ENCODE measurements around the gene DDAH1. TPM values are rescaled to one million over a fixed set of nuclear protein-coding genes. Genes with fewer than 3 reads are reported as not detected.
A peak's percentile ranks its signal among the peaks of the same experiment; 100 is the strongest.

DDAH1 gene
- total RNA-seq, 1 experiment from 2014 or later, result 65.9 TPM

DNA sequence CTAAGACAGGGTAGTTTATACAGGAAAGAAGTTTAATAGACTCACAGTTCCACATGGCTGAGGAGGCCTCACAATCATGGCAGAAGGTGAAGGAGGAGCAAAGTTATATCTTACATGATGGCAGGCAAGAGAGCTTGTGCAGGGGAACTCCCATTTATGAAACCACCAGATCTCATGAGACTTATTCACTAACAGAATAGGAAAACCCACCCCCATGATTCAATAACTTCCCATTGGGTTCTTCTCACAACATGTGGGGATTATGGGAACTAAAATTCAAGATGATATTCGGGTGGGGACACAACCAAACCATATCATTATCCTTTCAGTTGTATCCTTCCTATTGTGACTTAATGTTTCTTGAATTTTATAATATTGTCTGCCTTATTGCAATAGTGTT, 13.4 kb upstream of the DDAH1 start:
- no peaks in the 10 kb centered on the region for H3K79me2 ChIP-seq (ENCODE audit: low read length)
- ChIA-PET CTCF (no interaction called here), POLR2A (ENCODE audit: unreplicated experiment) (no interaction called here)
- H3K4me3 ChIP-seq (ENCODE audit: low read length), result no peak overlapping the region
- no peak overlapping the region for H3K9ac ChIP-seq (ENCODE audit: low read length)
- DNase-seq, result no peak
- no peak overlapping the region for H2AFZ ChIP-seq (ENCODE audit: low read length)
- H4K20me1 ChIP-seq (ENCODE audit: low read length), result no peaks in the 10 kb centered on the region
- no peaks in the 10 kb centered on the region for H3K9me3 ChIP-seq (ENCODE audit: low read length)
- no peaks in the 10 kb centered on the region for H3K36me3 ChIP-seq (ENCODE audit: low read depth, low read length)
- TF ChIP-seq EZH2phosphoT487 (IDR thresholded peaks at IDR 0.05; ENCODE audit: borderline replicate concordance, low read length), result no peak
- TF ChIP-seq, protein P1, sequence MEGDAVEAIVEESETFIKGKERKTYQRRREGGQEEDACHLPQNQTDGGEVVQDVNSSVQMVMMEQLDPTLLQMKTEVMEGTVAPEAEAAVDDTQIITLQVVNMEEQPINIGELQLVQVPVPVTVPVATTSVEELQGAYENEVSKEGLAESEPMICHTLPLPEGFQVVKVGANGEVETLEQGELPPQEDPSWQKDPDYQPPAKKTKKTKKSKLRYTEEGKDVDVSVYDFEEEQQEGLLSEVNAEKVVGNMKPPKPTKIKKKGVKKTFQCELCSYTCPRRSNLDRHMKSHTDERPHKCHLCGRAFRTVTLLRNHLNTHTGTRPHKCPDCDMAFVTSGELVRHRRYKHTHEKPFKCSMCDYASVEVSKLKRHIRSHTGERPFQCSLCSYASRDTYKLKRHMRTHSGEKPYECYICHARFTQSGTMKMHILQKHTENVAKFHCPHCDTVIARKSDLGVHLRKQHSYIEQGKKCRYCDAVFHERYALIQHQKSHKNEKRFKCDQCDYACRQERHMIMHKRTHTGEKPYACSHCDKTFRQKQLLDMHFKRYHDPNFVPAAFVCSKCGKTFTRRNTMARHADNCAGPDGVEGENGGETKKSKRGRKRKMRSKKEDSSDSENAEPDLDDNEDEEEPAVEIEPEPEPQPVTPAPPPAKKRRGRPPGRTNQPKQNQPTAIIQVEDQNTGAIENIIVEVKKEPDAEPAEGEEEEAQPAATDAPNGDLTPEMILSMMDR (conservative IDR thresholded peaks at IDR 0.05; ENCODE audit: low read depth, low read length), result no peak
- TF ChIP-seq EZH2 (IDR thresholded peaks at IDR 0.05; ENCODE audit: low read length, unreplicated experiment), result no peak
- no peaks in the 10 kb centered on the region for H3F3A ChIP-seq (ENCODE audit: low read length, unreplicated experiment)
- H3K27me3 ChIP-seq (ENCODE audit: low read length), result no peaks in the 10 kb centered on the region
- no peak overlapping the region for H3K4me2 ChIP-seq (ENCODE audit: low read length)
- 0 out of 2 replicates have a peak, but pooled peaks cover 11% of the 10 kb centered on the region for H3K4me1 ChIP-seq (ENCODE audit: insufficient read depth, low read length)
- no TSS peak for BruUV-seq (replicated peaks)
- no peak overlapping the region for H3K27ac ChIP-seq (ENCODE audit: low read length)
- ATAC-seq, result no peak
- no peaks in the 10 kb centered on the region for H3K9me2 ChIP-seq (replicated peaks; ENCODE audit: low read length)
- intact Hi-C loops (cut with micrococcal nuclease), result no loop called here

DNA sequence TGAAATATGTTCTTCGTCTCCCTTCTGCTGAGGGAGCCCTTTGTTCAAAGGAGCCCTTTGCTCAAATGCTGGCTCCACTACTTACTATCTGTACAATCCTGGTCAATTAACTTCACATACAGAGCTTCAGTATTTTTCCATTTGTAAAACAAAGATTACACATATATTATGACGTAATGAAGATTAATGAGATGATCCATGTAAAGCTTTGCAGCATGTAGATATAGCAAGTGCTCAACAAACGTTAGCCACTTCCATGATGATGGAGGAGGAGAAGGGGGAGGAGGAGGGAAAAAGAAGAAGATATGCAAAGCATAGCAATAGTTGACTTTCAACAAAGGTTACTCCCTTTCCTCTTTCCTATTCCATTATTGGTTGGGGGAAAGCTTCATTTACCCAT, 10.1 kb upstream of the DDAH1 start:
- Histone ChIP-seq H3K9me3 (ENCODE audit: low read length) (no peaks in the 10 kb centered on the region), H3K27ac (ENCODE audit: low read length) (no peak overlapping the region), H3K4me2 (ENCODE audit: low read length) (no peak overlapping the region), H3K4me1 (ENCODE audit: insufficient read depth, low read length) (0 out of 2 replicates have a peak, but pooled peaks cover 5% of the 10 kb centered on the region), H3K9ac (ENCODE audit: low read length) (no peak overlapping the region), H3K27me3 (ENCODE audit: low read length) (no peaks in the 10 kb centered on the region), H3K4me3 (ENCODE audit: low read length) (no peak overlapping the region), H3K79me2 (ENCODE audit: low read length) (no peaks in the 10 kb centered on the region), H3K36me3 (ENCODE audit: low read depth, low read length) (no peaks in the 10 kb centered on the region), H3F3A (ENCODE audit: low read length, unreplicated experiment) (no peaks in the 10 kb centered on the region), H3K9me2 (replicated peaks; ENCODE audit: low read length) (no peaks in the 10 kb centered on the region), H2AFZ (ENCODE audit: low read length) (no peak overlapping the region), H4K20me1 (ENCODE audit: low read length) (no peaks in the 10 kb centered on the region)
- ChIA-PET POLR2A (ENCODE audit: unreplicated experiment) (interaction anchor here (0.6 kb wide), 1 partner anchor 10 kb away, joined by 3 read pairs; the partner anchor contains the start of gene DDAH1), CTCF (no interaction called here)
- intact Hi-C loops (cut with micrococcal nuclease), result no loop called here
- DNase-seq, result no peak
- TF ChIP-seq EZH2phosphoT487 (IDR thresholded peaks at IDR 0.05; ENCODE audit: borderline replicate concordance, low read length), result no peak
- TF ChIP-seq, protein P1 (conservative IDR thresholded peaks at IDR 0.05; ENCODE audit: low read depth, low read length), result no peak
- no peak for TF ChIP-seq EZH2 (IDR thresholded peaks at IDR 0.05; ENCODE audit: low read length, unreplicated experiment)
- BruUV-seq (replicated peaks), result no TSS peak
- ATAC-seq, result no peak

DNA sequence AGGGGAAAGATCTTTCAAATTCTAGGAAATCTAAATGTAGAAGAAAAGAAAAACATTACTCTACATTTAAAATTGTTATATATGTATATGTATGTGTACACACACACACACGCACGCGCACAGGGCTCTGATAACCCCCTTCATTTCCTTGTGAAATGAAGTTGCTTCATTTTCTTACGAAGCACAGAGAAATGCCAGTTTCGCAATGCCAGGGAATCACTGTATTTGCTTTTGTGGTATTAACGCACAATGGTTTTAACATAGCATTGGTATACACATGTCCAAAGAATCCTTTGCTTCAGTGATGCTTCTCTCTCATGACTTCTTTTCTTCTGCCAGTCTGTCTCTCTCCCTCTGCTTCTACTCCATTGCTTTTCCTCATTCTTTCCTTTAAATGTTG, 8.4 kb upstream of the DDAH1 start:
- peak; percentile 88 for DNase-seq
- intact Hi-C loops (cut with micrococcal nuclease), result no loop called here
- no peak overlapping the region for H2AFZ ChIP-seq (ENCODE audit: low read length)
- H3K9me2 ChIP-seq (replicated peaks; ENCODE audit: low read length), result no peaks in the 10 kb centered on the region
- ATAC-seq, result no peak
- no peaks in the 10 kb centered on the region for H3K9me3 ChIP-seq (ENCODE audit: low read length)
- H3K4me1 ChIP-seq (ENCODE audit: insufficient read depth, low read length), result 0 out of 2 replicates have a peak, but pooled peaks cover 5% of the 10 kb centered on the region
- TF ChIP-seq EZH2 (IDR thresholded peaks at IDR 0.05; ENCODE audit: low read length, unreplicated experiment) (no peak), EZH2phosphoT487 (IDR thresholded peaks at IDR 0.05; ENCODE audit: borderline replicate concordance, low read length) (no peak)
- TF ChIP-seq, protein P1 (conservative IDR thresholded peaks at IDR 0.05; ENCODE audit: low read depth, low read length), result no peak
- no TSS peak for BruUV-seq (replicated peaks)
- no peaks in the 10 kb centered on the region for H4K20me1 ChIP-seq (ENCODE audit: low read length)
- H3K27ac ChIP-seq (ENCODE audit: low read length), result peak overlapping the region; percentile 3; the same call in 1 of the 2 replicates
- H3K4me2 ChIP-seq (ENCODE audit: low read length), result no peak overlapping the region
- CTCF ChIA-PET, result no interaction called here
- no peak overlapping the region for H3K9ac ChIP-seq (ENCODE audit: low read length)
- H3K27me3 ChIP-seq (ENCODE audit: low read length), result no peaks in the 10 kb centered on the region
- H3K36me3 ChIP-seq (ENCODE audit: low read depth, low read length), result no peaks in the 10 kb centered on the region
- no peaks in the 10 kb centered on the region for H3K79me2 ChIP-seq (ENCODE audit: low read length)
- no peaks in the 10 kb centered on the region for H3F3A ChIP-seq (ENCODE audit: low read length, unreplicated experiment)
- POLR2A ChIA-PET (ENCODE audit: unreplicated experiment), result no interaction called here
- H3K4me3 ChIP-seq (ENCODE audit: low read length), result no peak overlapping the region

All from PC-3 (cell line).